Stimulated activated CD4-positive, alpha-beta T cell treated with anti-CD3 and anti-CD28 coated beads, Interleukin-15, amount 100 ng/mL, for 48 hours (primary cell): ENCODE measurements around the gene OR5A2.
"Not testable (repeated sequence)": the region's sequence is repeated elsewhere in the genome, so short reads cannot be mapped to it uniquely, and the experiment has no call there.

Experiments
- DNase-seq, 2 donors: peaks; one replicate each; pipeline ENCODE4 v3.0.0-alpha.2; 2020; ENCODE audit warnings: low read depth in 2 of 2

Gene OR5A2

DNA sequence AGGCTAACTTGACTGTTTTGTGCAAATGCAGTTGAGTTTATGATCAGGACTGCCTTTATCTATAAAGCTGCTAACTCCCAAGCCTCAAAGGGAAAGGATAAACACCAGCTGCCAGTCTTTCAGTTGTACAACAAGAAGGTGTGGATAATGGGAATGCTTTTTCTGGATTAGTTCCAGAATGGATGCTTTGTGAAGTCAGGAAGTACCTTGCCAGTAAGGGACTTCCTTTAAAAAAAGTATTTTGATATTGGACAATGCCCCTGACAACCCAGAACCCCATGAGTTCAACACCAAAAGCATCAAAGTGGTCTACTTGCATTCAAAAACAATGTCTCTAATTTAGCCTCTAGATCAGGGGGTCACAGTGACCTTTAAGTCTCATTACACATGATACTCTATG, 32.0 kb downstream of the OR5A2 start:
- DNase-seq: no peak

DNA sequence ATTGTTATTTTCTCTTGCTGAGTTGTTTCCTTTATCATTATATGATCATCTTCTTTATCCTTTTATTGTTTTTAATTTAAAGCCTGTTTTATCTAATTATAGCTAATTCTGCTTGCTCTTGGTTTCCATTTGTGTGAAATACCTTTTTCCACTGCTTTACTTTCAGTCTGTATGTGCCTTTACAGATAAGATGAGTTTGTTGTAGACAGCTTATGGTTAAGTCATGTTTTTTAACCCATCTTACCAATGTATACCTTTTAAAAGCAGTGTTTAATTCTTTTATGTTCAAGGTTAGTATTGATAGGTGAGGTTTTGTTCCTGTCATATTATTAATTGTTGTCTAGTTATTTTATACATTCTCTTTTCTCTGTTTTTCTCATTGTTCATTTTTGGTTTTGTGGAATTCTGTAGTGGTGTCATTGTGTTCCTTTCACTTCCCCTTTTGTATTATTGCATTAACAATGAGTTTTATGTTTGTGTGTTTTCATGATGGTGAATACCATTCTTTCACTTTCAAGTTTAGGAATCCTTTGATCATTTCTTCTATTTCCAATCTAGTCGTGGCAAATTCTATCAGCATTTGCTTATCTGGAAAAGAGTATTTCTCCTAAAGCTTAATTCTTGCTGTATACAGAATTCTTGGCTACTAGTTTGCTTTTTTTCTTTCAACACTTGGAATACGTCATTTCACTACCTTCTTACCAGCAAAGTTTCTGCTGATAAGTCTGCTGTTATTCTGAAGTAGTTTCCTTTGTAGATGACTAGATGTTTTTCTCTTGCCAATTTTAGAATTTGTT, 45.8 kb downstream of the OR5A2 start:
- DNase-seq: no peak

DNA sequence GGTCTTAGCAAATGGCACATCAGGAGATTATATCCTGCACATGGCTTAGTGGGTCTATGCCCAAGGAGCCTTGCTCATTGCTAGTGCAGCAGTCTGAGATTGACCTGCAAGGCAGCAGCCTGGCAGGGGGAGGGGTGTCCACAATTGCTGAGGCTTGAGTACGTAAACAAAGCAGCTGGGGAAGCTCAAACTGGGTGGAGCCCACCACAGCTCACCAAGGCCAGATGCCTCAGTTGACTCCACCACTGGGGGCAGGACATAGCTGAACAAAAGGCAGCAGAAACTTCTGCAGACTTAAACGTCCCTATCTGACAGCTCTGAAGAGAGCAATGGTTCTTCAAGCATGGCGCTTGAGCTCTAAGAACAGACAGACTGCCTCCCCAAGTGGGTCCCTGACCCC, 53.9 kb downstream of the OR5A2 start:
- not testable (repeated sequence) for DNase-seq

DNA sequence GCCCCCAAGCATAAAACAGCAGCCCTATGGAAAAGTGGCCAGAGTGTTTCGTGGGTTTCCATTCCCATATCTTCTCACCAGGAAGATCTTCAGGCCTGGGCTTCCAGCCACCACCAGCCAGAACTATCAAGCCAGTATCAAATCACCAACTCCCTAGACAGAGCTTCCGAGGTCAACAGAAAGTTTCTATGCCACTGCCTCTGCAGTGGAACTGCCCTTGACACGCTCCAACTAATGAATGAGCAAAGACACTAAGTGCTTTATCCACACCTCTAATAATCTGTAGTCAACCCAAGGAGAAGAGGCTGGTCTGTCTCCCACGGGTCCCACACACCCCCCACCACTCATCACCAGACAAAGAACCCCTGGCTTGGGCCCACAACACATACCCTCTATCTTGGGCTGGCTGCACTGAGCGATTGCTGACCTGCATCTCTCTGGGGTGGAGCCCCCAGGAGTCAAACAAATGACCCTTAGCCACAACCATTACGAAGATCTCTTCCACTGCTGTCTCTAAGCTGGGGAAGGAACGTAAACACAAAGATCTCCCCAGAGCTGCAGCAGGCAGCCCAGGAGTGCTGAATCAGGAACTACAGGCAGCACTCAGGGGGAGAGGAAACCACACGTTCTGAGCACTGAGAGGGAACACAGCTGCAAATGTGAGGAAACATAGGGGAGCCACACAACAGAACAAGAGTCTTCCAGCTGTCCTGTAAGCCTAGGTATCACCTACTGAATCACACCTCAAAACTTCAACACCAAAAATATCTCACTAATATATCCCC, 57.8 kb downstream of the OR5A2 start:
- no peak for DNase-seq
